Measurements from ENCODE around the gene ARL15. TPM values are rescaled to one million over a fixed set of nuclear protein-coding genes. Genes with fewer than 3 reads are reported as not detected.

The ARL15 gene
- total RNA-seq, 1 experiment from 2014 or later, result 140 TPM

DNA sequence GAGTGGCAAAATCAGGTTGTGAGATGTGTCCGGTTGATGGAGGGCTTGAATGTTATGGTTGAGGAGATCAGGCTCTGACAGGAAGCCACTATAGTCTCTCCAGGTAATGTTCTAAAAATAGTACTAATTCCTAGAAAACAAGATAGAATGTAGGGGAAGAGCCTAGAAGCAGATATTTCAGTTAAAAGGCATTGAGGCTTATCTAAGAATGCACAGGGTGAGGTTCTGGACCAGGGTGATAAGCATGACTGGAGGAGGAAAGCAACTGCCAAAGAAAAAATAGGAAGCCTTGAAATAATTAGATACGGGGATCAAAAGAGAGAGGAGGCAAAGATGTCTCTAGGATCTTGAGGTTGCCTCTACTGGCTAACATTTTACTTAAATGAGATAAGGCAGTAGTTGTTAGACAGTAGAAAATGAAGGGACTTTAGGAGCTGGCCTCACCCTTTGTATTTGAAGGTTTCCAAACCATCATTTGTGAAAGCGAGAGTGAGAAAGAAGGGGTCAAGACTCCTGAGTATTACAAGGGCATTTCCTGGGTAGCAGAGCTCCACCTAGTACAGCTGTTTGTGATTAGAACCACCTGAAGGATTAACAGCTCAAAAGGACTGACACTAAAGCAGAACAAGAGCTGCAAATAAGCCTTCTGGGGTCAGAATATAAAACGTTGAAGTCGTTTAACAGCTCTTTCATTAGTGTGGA is 15.4 kb upstream of the ARL15 start:
- CTCF ChIA-PET, result no interaction called here
- H3K27me3 ChIP-seq (replicated peaks; ENCODE audit: control insufficient read depth, insufficient read depth, low read length), result no peaks in the 10 kb centered on the region; the same call in 1 of the 2 replicates
- H3K4me1 Mint-ChIP-seq (ENCODE audit: low read depth, unreplicated experiment), result peaks cover 19% of the 10 kb centered on the region

DNA sequence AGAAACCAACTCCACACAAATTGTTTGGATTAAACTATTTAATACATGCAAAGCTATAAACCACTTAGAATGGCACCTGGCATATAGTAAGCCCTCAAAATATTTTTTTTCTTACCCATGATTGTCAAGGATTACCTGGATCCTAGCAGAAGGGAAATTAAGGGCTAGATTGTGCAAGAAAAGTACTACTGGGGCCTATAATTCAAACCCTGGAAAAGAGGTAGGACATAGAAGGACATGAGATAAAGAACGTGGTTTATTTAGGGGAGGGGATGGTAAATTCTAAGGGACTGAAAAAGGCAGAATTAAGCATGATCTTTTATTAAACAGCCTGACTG is 14.9 kb upstream of the ARL15 start:
- H3K4me3 Mint-ChIP-seq (ENCODE audit: unreplicated experiment), result no peak overlapping the region
- TF ChIP-seq, protein P1, sequence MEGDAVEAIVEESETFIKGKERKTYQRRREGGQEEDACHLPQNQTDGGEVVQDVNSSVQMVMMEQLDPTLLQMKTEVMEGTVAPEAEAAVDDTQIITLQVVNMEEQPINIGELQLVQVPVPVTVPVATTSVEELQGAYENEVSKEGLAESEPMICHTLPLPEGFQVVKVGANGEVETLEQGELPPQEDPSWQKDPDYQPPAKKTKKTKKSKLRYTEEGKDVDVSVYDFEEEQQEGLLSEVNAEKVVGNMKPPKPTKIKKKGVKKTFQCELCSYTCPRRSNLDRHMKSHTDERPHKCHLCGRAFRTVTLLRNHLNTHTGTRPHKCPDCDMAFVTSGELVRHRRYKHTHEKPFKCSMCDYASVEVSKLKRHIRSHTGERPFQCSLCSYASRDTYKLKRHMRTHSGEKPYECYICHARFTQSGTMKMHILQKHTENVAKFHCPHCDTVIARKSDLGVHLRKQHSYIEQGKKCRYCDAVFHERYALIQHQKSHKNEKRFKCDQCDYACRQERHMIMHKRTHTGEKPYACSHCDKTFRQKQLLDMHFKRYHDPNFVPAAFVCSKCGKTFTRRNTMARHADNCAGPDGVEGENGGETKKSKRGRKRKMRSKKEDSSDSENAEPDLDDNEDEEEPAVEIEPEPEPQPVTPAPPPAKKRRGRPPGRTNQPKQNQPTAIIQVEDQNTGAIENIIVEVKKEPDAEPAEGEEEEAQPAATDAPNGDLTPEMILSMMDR (IDR thresholded peaks at IDR 0.05; ENCODE audit: insufficient read depth in 1 of 2, low read depth in 1 of 2, low read length in 1 of 2, severe bottlenecking in 1 of 2, unreplicated experiment in 1 of 2), result no peak
- ChIA-PET CTCF (no interaction called here), POLR2A (interaction anchor here (0.9 kb wide), 1 partner anchor 15 kb away, joined by 7 read pairs; the partner anchor contains the start of gene ARL15)
- no TSS peak for BruUV-seq (replicated peaks)
- Histone ChIP-seq H3K9me3 (no peaks in the 10 kb centered on the region), H3K27me3 (replicated peaks; ENCODE audit: control insufficient read depth, insufficient read depth, low read length) (no peaks in the 10 kb centered on the region; the same call in 1 of the 2 replicates), H3K4me1 (peaks cover 18% of the 10 kb centered on the region), H3K36me3 (ENCODE audit: control insufficient read depth, insufficient read depth, low read length) (no peaks in the 10 kb centered on the region), H3K4me3 (ENCODE audit: low read depth, low read length) (no peak overlapping the region)
- H3K27me3 Mint-ChIP-seq (ENCODE audit: insufficient read depth, unreplicated experiment), result no peaks in the 10 kb centered on the region
- H3K36me3 Mint-ChIP-seq (ENCODE audit: insufficient read depth, unreplicated experiment), result peaks cover 6% of the 10 kb centered on the region
- intact Hi-C loops (cut with micrococcal nuclease; ENCODE audit: unreplicated experiment), result no loop called here
- DNase-seq, result no peak
- H3K9me3 Mint-ChIP-seq (ENCODE audit: unreplicated experiment), result peaks cover 16% of the 10 kb centered on the region
- H3K27ac Mint-ChIP-seq (ENCODE audit: unreplicated experiment), result peak overlapping the region; percentile 3
- H3K4me1 Mint-ChIP-seq (ENCODE audit: low read depth, unreplicated experiment), result peaks cover 19% of the 10 kb centered on the region

More for the DNA sequence above, 15.4 kb upstream of the ARL15 start:
- TF ChIP-seq, protein P1 (IDR thresholded peaks at IDR 0.05; ENCODE audit: insufficient read depth in 1 of 2, low read depth in 1 of 2, low read length in 1 of 2, severe bottlenecking in 1 of 2, unreplicated experiment in 1 of 2), result no peak
- Mint-ChIP-seq H3K36me3 (ENCODE audit: insufficient read depth, unreplicated experiment) (peaks cover 6% of the 10 kb centered on the region), H3K9me3 (ENCODE audit: unreplicated experiment) (peaks cover 16% of the 10 kb centered on the region), H3K27ac (ENCODE audit: unreplicated experiment) (peak overlapping the region; percentile 3), H3K27me3 (ENCODE audit: insufficient read depth, unreplicated experiment) (no peaks in the 10 kb centered on the region), H3K4me3 (ENCODE audit: unreplicated experiment) (no peak overlapping the region)
- peaks cover 23% of the 10 kb centered on the region for H3K4me1 ChIP-seq
- no peaks in the 10 kb centered on the region for H3K9me3 ChIP-seq
- intact Hi-C loops (cut with micrococcal nuclease; ENCODE audit: unreplicated experiment), result no loop called here
- no TSS peak for BruUV-seq (replicated peaks)
- H3K36me3 ChIP-seq (ENCODE audit: control insufficient read depth, insufficient read depth, low read length), result no peaks in the 10 kb centered on the region
- H3K4me3 ChIP-seq (ENCODE audit: low read depth, low read length), result no peak overlapping the region
- POLR2A ChIA-PET, result interaction anchor here (1.8 kb wide), 1 partner anchor 16 kb away, joined by 4 read pairs; the partner anchor contains the start of gene ARL15
- DNase-seq, result no peak

DNA sequence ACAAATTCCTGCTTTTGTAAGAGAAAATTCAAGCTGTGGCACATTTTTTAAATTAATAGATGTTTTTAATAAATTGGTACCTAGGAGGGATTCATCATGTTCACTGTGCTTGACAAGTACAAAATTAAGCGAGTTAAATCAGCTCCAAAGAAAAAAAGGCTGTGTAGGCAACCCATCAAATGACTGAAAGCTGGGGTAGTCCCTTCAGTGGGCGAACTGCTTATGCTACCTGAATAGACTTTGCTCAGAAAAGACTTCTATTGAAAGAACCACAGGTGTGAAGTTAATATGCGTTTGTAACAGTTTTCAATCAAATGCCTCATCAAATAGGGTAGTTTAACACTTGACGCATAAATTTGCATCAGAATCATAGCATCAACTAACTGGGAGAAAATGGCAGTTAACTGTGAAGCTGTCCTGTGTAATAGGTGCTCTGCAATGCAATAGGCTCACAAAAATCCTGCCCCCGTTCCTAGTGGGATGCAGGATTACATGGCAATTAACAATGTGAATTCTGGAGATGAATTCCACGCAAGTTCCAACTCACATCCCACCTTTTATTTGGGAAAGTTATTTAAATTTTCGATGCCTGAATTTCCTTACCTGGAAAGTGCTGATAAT is 14.4 kb upstream of the ARL15 start:
- CTCF ChIA-PET, result interaction anchor here (0.6 kb wide), 1 partner anchor 13 kb away, joined by 3 read pairs; no protein-coding TSS in a partner anchor
- TF ChIP-seq, protein P1 (IDR thresholded peaks at IDR 0.05; ENCODE audit: insufficient read depth in 1 of 2, low read depth in 1 of 2, low read length in 1 of 2, severe bottlenecking in 1 of 2, unreplicated experiment in 1 of 2), result no peak
- peaks cover 14% of the 10 kb centered on the region for H3K9me3 Mint-ChIP-seq (ENCODE audit: unreplicated experiment)
- H3K4me1 Mint-ChIP-seq (ENCODE audit: low read depth, unreplicated experiment), result peaks cover 16% of the 10 kb centered on the region
- no peak overlapping the region for H3K4me3 Mint-ChIP-seq (ENCODE audit: unreplicated experiment)
- Histone ChIP-seq H3K36me3 (ENCODE audit: control insufficient read depth, insufficient read depth, low read length) (no peaks in the 10 kb centered on the region), H3K27me3 (replicated peaks; ENCODE audit: control insufficient read depth, insufficient read depth, low read length) (no peaks in the 10 kb centered on the region; the same call in 1 of the 2 replicates), H3K9me3 (no peaks in the 10 kb centered on the region), H3K4me3 (ENCODE audit: low read depth, low read length) (no peak overlapping the region), H3K4me1 (peaks cover 14% of the 10 kb centered on the region)
- peaks cover 4% of the 10 kb centered on the region for H3K36me3 Mint-ChIP-seq (ENCODE audit: insufficient read depth, unreplicated experiment)
- no TSS peak for BruUV-seq (replicated peaks)
- intact Hi-C loops (cut with micrococcal nuclease; ENCODE audit: unreplicated experiment), result no loop called here
- H3K27ac Mint-ChIP-seq (ENCODE audit: unreplicated experiment), result peak overlapping the region; percentile 3
- POLR2A ChIA-PET, result interaction anchor here (0.9 kb wide), 1 partner anchor 14 kb away, joined by 7 read pairs; the partner anchor contains the start of gene ARL15
- H3K27me3 Mint-ChIP-seq (ENCODE audit: insufficient read depth, unreplicated experiment), result no peaks in the 10 kb centered on the region
- no peak for DNase-seq

Data from Caco-2 (cell line).